ENCODE measurements around the gene NBL1.

DNA sequence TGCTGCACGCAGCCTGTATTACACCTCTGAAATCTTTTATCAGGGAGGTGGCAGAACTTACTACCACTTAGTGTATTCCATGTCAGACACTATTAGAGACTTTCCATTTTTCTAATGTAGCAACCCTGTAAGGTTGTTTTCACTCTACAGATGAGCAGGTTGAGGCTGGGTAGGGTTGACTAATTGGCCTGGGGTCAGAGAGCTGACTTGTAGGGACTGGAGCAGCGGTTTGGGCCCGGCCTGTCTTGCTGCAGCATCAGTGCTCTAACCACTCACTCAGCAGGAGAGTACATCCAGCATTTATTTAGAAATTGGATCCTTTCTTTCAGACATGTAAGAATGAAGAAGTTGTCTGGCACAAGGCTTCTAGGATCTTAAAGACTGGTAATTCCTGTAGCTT, 25.7 kb upstream of the NBL1 start:
- TF ChIP-seq, protein P1, sequence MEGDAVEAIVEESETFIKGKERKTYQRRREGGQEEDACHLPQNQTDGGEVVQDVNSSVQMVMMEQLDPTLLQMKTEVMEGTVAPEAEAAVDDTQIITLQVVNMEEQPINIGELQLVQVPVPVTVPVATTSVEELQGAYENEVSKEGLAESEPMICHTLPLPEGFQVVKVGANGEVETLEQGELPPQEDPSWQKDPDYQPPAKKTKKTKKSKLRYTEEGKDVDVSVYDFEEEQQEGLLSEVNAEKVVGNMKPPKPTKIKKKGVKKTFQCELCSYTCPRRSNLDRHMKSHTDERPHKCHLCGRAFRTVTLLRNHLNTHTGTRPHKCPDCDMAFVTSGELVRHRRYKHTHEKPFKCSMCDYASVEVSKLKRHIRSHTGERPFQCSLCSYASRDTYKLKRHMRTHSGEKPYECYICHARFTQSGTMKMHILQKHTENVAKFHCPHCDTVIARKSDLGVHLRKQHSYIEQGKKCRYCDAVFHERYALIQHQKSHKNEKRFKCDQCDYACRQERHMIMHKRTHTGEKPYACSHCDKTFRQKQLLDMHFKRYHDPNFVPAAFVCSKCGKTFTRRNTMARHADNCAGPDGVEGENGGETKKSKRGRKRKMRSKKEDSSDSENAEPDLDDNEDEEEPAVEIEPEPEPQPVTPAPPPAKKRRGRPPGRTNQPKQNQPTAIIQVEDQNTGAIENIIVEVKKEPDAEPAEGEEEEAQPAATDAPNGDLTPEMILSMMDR (conservative IDR thresholded peaks at IDR 0.05 in 1 of 2, IDR thresholded peaks at IDR 0.05 in 1 of 2; ENCODE audit: low read depth in 1 of 2, low read length in 2 of 2) = no peak
- TF ChIP-seq EZH2 (IDR thresholded peaks at IDR 0.05; ENCODE audit: low read length, missing control alignments) = no peak

Data from fibroblast of lung (primary cell).